IMR-90 (cell line): ENCODE data around the gene RIMS1. TPM values are rescaled to one million over a fixed set of nuclear protein-coding genes. Genes with fewer than 3 reads are reported as not detected.

Experiments
- ATAC-seq: fragments of 200-7000 bp; cut with Tn5 transposase; 2 replicates; pipeline ENCODE4 v1.9.1; 2020; ENCODE audit warnings: low read depth, mild to moderate bottlenecking, moderate library complexity
- BruUV-seq: library from RNA; stranded (reverse); fragments of 400-500 nt; replicated peaks from 2 replicates; lab custom pipeline; 2021; lab: Mats Ljungman, UMichigan
- CTCF ChIA-PET: fragments of 300-600 bp; formaldehyde crosslinking; extraction: SDS; loops from one replicate; lab custom pipeline; 2021; ENCODE audit warnings: antibody characterized with exemption; lab: Yijun Ruan, JAX
- POLR2A ChIA-PET: fragments of 300-600 bp; sonication (Branson Sonifier 250); formaldehyde crosslinking; loops from one replicate; lab custom pipeline; 2022; ENCODE audit warnings: antibody characterized with exemption; ENCODE audit not compliant: unreplicated experiment; lab: Charles Lee
- DNase-seq: peaks from one replicate; pipeline ENCODE4 v3.0.0; 2013
- H2AFZ ChIP-seq: replicated peaks from 2 replicates; pipeline ENCODE3; 2013; ENCODE audit warnings: low read length, mild to moderate bottlenecking; ENCODE audit not compliant: poor library complexity
- H2AK5ac ChIP-seq: 2 replicates; pipeline ENCODE4 v1.6.1; 2013; ENCODE audit warnings: low read depth, low read length, inconsistent platforms
- H2AK9ac ChIP-seq: replicated peaks from 2 replicates; pipeline ENCODE3; 2013; ENCODE audit warnings: mild to moderate bottlenecking, low read depth, low read length, moderate library complexity; ENCODE audit not compliant: poor library complexity
- H2BK120ac ChIP-seq: 2 replicates; pipeline ENCODE4 v1.6.1; 2013; ENCODE audit warnings: low read depth, low read length, inconsistent platforms
- H2BK15ac ChIP-seq: 3 replicates; pipeline ENCODE4 v1.6.1; 2013; ENCODE audit warnings: low read depth, low read length, inconsistent platforms
- H2BK20ac ChIP-seq: 2 replicates; pipeline ENCODE4 v1.6.1; 2013; ENCODE audit warnings: low read depth, mild to moderate bottlenecking, inconsistent platforms, low read length, moderate library complexity
- H2BK5ac ChIP-seq: 2 replicates; pipeline ENCODE4 v1.6.1; 2013; ENCODE audit warnings: mild to moderate bottlenecking, low read depth, low read length, inconsistent platforms; ENCODE audit not compliant: poor library complexity, severe bottlenecking
- H3K14ac ChIP-seq: replicated peaks from 2 replicates; pipeline ENCODE4 v1.6.1; 2013; ENCODE audit warnings: low read depth, low read length, inconsistent platforms
- H3K18ac ChIP-seq: 2 replicates; pipeline ENCODE4 v1.6.1; 2013; ENCODE audit warnings: low read depth, low read length, control low read depth
- H3K23ac ChIP-seq: 2 replicates; pipeline ENCODE4 v1.6.1; 2013; ENCODE audit warnings: low read depth, low read length, inconsistent platforms
- H3K27ac ChIP-seq: 2 replicates; pipeline ENCODE4 v1.5.1; 2013; ENCODE audit warnings: mild to moderate bottlenecking, control low read depth, low read length; ENCODE audit not compliant: insufficient read depth
- H3K27me3 ChIP-seq: 2 replicates; pipeline ENCODE4 v1.6.1; 2013; ENCODE audit warnings: low read length; ENCODE audit not compliant: control insufficient read depth, insufficient read depth
- H3K36me3 ChIP-seq: 2 replicates; pipeline ENCODE4 v1.6.1; 2013; ENCODE audit warnings: low read length, mixed read lengths; ENCODE audit not compliant: control insufficient read depth, insufficient read depth
- H3K4ac ChIP-seq: 2 replicates; pipeline ENCODE4 v1.6.1; 2013; ENCODE audit warnings: low read depth, low read length, inconsistent platforms
- H3K4me1 ChIP-seq: 2 replicates; pipeline ENCODE4 v1.6.1; 2013; ENCODE audit warnings: low read length, mixed read lengths; ENCODE audit not compliant: control insufficient read depth, insufficient read depth
- H3K4me2 ChIP-seq: 2 replicates; pipeline ENCODE4 v1.6.1; 2013; ENCODE audit warnings: low read depth, mild to moderate bottlenecking, control low read depth, low read length, moderate library complexity
- H3K4me3 ChIP-seq: 2 replicates; pipeline ENCODE4 v1.5.1; 2013; ENCODE audit warnings: low read depth, mild to moderate bottlenecking, control low read depth, low read length, moderate library complexity; ENCODE audit not compliant: insufficient read depth
- H3K56ac ChIP-seq: 2 replicates; pipeline ENCODE4 v1.6.1; 2013; ENCODE audit warnings: low read length, inconsistent platforms; ENCODE audit not compliant: insufficient read depth; ENCODE audit errors: extremely low read depth
- H3K79me1 ChIP-seq, 2 experiments: 2 replicates each; pipeline ENCODE4 v1.6.1; 2013; ENCODE audit warnings: low read length in 2 of 2, inconsistent platforms in 1 of 2, low read depth in 1 of 2
- H3K9ac ChIP-seq: 2 replicates; pipeline ENCODE4 v1.6.1; 2013; ENCODE audit warnings: low read depth, low read length, control low read depth
- H3K9me1 ChIP-seq: 2 replicates; pipeline ENCODE4 v1.6.1; 2013; ENCODE audit warnings: low read length, inconsistent platforms; ENCODE audit not compliant: insufficient read depth
- H3K9me3 ChIP-seq: 2 replicates; pipeline ENCODE4 v1.6.1; 2013; ENCODE audit warnings: low read length; ENCODE audit not compliant: control insufficient read depth, insufficient read depth
- H4K20me1 ChIP-seq: 2 replicates; pipeline ENCODE4 v1.6.1; 2013; ENCODE audit warnings: low read length, inconsistent platforms; ENCODE audit not compliant: insufficient read depth
- H4K5ac ChIP-seq: 2 replicates; pipeline ENCODE4 v1.6.1; 2013; ENCODE audit warnings: mild to moderate bottlenecking, low read depth, low read length, control low read depth
- H4K8ac ChIP-seq, 2 experiments: 2 replicates each; pipeline ENCODE4 v1.6.1; 2013; ENCODE audit warnings: low read depth in 2 of 2, low read length in 2 of 2, control low read depth in 1 of 2, inconsistent platforms in 1 of 2
- H4K91ac ChIP-seq: 2 replicates; pipeline ENCODE4 v1.6.1; 2013; ENCODE audit warnings: low read depth, low read length, inconsistent platforms; ENCODE audit not compliant: insufficient read depth
- BHLHE40 ChIP-seq: fragments of 150-350 bp; IDR thresholded peaks from 2 replicates; pipeline ENCODE4 v1.6.1; 2016; ENCODE audit warnings: mild to moderate bottlenecking, low read depth, low read length
- CEBPB ChIP-seq: IDR thresholded peaks from 2 replicates; pipeline ENCODE4 v1.6.1; 2012; ENCODE audit warnings: low read depth, low read length, improper control_type of control experiment
- CHD1 ChIP-seq: IDR thresholded peaks from 2 replicates; pipeline ENCODE4 v1.6.1; 2012; ENCODE audit warnings: low read depth, low read length, improper control_type of control experiment
- FOS ChIP-seq: fragments of 150-350 bp; IDR thresholded peaks from 2 replicates; pipeline ENCODE4 v1.6.1; 2016; ENCODE audit warnings: low read depth, low read length
- MAFK ChIP-seq: IDR thresholded peaks from 2 replicates; pipeline ENCODE4 v1.6.1; 2012; ENCODE audit warnings: low read depth, low read length, improper control_type of control experiment
- MAZ ChIP-seq: IDR thresholded peaks from 2 replicates; pipeline ENCODE4 v1.6.1; 2012; ENCODE audit warnings: low read depth, mild to moderate bottlenecking, low read length, improper control_type of control experiment, moderate library complexity, borderline replicate concordance
- MXI1 ChIP-seq: IDR thresholded peaks from 2 replicates; pipeline ENCODE4 v1.6.1; 2012; ENCODE audit warnings: low read depth, mild to moderate bottlenecking, low read length, moderate library complexity, borderline replicate concordance
- NFE2L2 ChIP-seq: fragments of 150-350 bp; IDR thresholded peaks from 2 replicates; pipeline ENCODE4 v1.6.1; 2016; ENCODE audit warnings: low read depth, mild to moderate bottlenecking, low read length
- POLR2A ChIP-seq: IDR thresholded peaks from 2 replicates; pipeline ENCODE4 v1.6.1; 2012; ENCODE audit warnings: mild to moderate bottlenecking, low read depth, low read length
- RAD21 ChIP-seq: IDR thresholded peaks from 2 replicates; pipeline ENCODE4 v1.6.1; 2012; ENCODE audit warnings: low read length, improper control_type of control experiment
- RCOR1 ChIP-seq: IDR thresholded peaks from 2 replicates; pipeline ENCODE4 v1.6.1; 2012; ENCODE audit warnings: mild to moderate bottlenecking, low read length, improper control_type of control experiment; ENCODE audit not compliant: insufficient replicate concordance
- RFX5 ChIP-seq: IDR thresholded peaks from 2 replicates; pipeline ENCODE4 v1.8.0; 2012; ENCODE audit warnings: low read depth, mild to moderate bottlenecking, low read length, moderate library complexity
- SMC3 ChIP-seq: fragments of 150-350 bp; IDR thresholded peaks from 2 replicates; pipeline ENCODE4 v1.6.1; 2016; ENCODE audit warnings: low read depth, mild to moderate bottlenecking, antibody characterized with exemption, low read length, moderate library complexity
- WGBS, 2 experiments: methylation state at CpG; one replicate each; pipeline versions ENCODE4 v1.1.5 to v1.1.7; 2013; ENCODE audit warnings: missing lambda C conversion rate in 2 of 2; ENCODE audit not compliant: insufficient read length in 1 of 2; ENCODE audit errors: extremely low coverage in 2 of 2; 5-methylcytosine and 5-hydroxymethylcytosine counted together
- dilution Hi-C: fragments of 300-500 bp; cut with HindIII; formaldehyde crosslinking; loops from one replicate; pipeline ENCODE4 v1.14.3; 2018; ENCODE audit warnings: low sequenced_read_pairs; ENCODE audit not compliant: unreplicated experiment
- in situ Hi-C: fragments of 300-500 bp; cut with MboI; formaldehyde crosslinking; loops from 3 replicates; pipeline ENCODE4 v1.14.3; 2019; ENCODE audit warnings: low sequenced_read_pairs, inconsistent platforms, mixed read lengths
- intact Hi-C: fragments of 100-400 bp; cut with micrococcal nuclease; formaldehyde crosslinking; loops from 2 replicates; pipeline ENCODE4 v1.10.0; 2022
- polyA plus RNA-seq, 3 experiments: library from polyadenylated mRNA; depleted of rRNA; stranded (reverse); fragments of >200 nt; gene quantifications; 2 replicates each; pipeline ENCODE4 v1.2.3, GENCODE V29; 2012; ENCODE audit warnings: low replicate concordance in 1 of 3
- total RNA-seq: library from RNA; depleted of rRNA; stranded (reverse); fragments of >200 nt; gene quantifications from 2 replicates; pipeline ENCODE4 v1.2.3, GENCODE V29; 2012
- TF ChIP-seq, protein P1 (sequence below): fragments of 150-350 bp; IDR thresholded peaks from 2 replicates; pipeline ENCODE4 v1.6.1; 2016; ENCODE audit warnings: low read depth, mild to moderate bottlenecking, low read length, moderate library complexity, borderline replicate concordance
- TF ChIP-seq, protein P2 (sequence below): conservative IDR thresholded peaks from 2 replicates; pipeline ENCODE4 v1.5.1; 2012; ENCODE audit warnings: mild to moderate bottlenecking, low read depth, low read length, improper control_type of control experiment
- TF ChIP-seq, protein P3 (sequence below): fragments of 150-350 bp; IDR thresholded peaks from 2 replicates; pipeline ENCODE4 v1.6.1; 2017; ENCODE audit warnings: mild to moderate bottlenecking, antibody characterized with exemption, low read length, low read depth

The RIMS1 gene
- total and polyA plus RNA-seq, 2 of the 4 experiments (the other 2 are of a cell fraction), result 0.44 to 3.8 TPM

DNA sequence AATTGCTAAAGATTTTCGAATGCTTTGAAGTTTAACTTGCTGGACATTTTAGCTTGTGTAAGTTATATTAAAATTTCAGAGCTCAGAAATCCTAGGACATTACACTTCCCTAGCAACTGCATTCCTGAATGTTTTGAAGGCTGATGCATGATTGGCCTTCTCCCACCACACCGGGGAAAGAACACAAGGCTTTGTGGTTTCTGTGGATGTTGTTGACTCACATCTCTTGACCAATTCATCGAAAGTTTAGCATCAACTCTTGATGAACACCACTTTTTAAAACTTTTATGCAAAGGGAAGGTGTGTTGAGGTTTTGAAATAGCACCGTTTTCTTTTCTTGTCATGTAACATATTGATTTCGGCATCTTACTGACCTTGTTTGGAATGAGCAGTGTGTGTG is 81.1 kb downstream of the RIMS1 start:
- Histone ChIP-seq H4K20me1 (no peaks in the 10 kb centered on the region), H3K9me1 (no peaks in the 10 kb centered on the region), H3K4ac (no peak overlapping the region), H3K27me3 (no peaks in the 10 kb centered on the region), H3K79me1 (no peaks in the 10 kb centered on the region), H3K36me3 (no peaks in the 10 kb centered on the region), H3K9ac (no peak overlapping the region), H3K23ac (no peak overlapping the region), H2BK20ac (no peak overlapping the region), H2BK5ac (no peak overlapping the region), H4K8ac (no peak overlapping the region), H2BK15ac (no peak overlapping the region), H2BK120ac (no peak overlapping the region), H4K91ac (no peak overlapping the region), H3K4me2 (no peak overlapping the region), H3K4me3 (no peak overlapping the region), H3K14ac (no peak overlapping the region), H3K18ac (no peak overlapping the region), H2AK9ac (no peak overlapping the region), H3K56ac (no peak overlapping the region), H2AK5ac (no peak overlapping the region), H3K27ac (no peak overlapping the region), H3K4me1 (no peaks in the 10 kb centered on the region), H2AFZ (no peak overlapping the region), H4K5ac (no peak overlapping the region), H3K9me3 (no peaks in the 10 kb centered on the region)
- WGBS, 2 experiments, result no CpG with 5 or more reads among the region's 5 CpGs
- ChIA-PET POLR2A (no interaction called here), CTCF (interaction anchor here (0.7 kb wide), 1 partner anchor 75 kb away, joined by 4 read pairs; no protein-coding TSS in a partner anchor)
- intact Hi-C loops, result no loop called here
- in situ Hi-C loops, result no loop called here
- no peak for TF ChIP-seq CEBPB
- no peak for TF ChIP-seq RAD21
- no peak for TF ChIP-seq MAFK
- no peak for TF ChIP-seq FOS
- TF ChIP-seq POLR2A, result no peak
- TF ChIP-seq, protein P1, sequence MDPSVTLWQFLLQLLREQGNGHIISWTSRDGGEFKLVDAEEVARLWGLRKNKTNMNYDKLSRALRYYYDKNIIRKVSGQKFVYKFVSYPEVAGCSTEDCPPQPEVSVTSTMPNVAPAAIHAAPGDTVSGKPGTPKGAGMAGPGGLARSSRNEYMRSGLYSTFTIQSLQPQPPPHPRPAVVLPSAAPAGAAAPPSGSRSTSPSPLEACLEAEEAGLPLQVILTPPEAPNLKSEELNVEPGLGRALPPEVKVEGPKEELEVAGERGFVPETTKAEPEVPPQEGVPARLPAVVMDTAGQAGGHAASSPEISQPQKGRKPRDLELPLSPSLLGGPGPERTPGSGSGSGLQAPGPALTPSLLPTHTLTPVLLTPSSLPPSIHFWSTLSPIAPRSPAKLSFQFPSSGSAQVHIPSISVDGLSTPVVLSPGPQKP, result no peak
- TF ChIP-seq BHLHE40, result no peak
- no peak for TF ChIP-seq NFE2L2
- TF ChIP-seq, protein P2, sequence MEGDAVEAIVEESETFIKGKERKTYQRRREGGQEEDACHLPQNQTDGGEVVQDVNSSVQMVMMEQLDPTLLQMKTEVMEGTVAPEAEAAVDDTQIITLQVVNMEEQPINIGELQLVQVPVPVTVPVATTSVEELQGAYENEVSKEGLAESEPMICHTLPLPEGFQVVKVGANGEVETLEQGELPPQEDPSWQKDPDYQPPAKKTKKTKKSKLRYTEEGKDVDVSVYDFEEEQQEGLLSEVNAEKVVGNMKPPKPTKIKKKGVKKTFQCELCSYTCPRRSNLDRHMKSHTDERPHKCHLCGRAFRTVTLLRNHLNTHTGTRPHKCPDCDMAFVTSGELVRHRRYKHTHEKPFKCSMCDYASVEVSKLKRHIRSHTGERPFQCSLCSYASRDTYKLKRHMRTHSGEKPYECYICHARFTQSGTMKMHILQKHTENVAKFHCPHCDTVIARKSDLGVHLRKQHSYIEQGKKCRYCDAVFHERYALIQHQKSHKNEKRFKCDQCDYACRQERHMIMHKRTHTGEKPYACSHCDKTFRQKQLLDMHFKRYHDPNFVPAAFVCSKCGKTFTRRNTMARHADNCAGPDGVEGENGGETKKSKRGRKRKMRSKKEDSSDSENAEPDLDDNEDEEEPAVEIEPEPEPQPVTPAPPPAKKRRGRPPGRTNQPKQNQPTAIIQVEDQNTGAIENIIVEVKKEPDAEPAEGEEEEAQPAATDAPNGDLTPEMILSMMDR, result no peak
- TF ChIP-seq MAZ, result no peak
- TF ChIP-seq, protein P3, sequence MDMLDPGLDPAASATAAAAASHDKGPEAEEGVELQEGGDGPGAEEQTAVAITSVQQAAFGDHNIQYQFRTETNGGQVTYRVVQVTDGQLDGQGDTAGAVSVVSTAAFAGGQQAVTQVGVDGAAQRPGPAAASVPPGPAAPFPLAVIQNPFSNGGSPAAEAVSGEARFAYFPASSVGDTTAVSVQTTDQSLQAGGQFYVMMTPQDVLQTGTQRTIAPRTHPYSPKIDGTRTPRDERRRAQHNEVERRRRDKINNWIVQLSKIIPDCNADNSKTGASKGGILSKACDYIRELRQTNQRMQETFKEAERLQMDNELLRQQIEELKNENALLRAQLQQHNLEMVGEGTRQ, result no peak
- TF ChIP-seq RFX5, result no peak
- no peak for TF ChIP-seq SMC3
- no peak for TF ChIP-seq CHD1
- no peak for TF ChIP-seq MXI1
- no peak for TF ChIP-seq RCOR1
- DNase-seq (peak; percentile 13), ATAC-seq (no peak)
- BruUV-seq, result no TSS peak
- dilution Hi-C loops, result no loop called here
